H9 (cell line): ENCODE data around the gene HECTD2. TPM values are rescaled to one million over a fixed set of nuclear protein-coding genes. Genes with fewer than 3 reads are reported as not detected.

Experiments
- DNase-seq: peaks from one replicate; pipeline ENCODE4 v3.0.0-alpha.2; 2017
- H2AFZ ChIP-seq: one replicate; pipeline ENCODE4 v1.6.1; 2013; ENCODE audit warnings: mild to moderate bottlenecking, low read length, control low read depth, moderate library complexity
- H2AK5ac ChIP-seq: 2 replicates; pipeline ENCODE4 v1.6.1; 2013; ENCODE audit warnings: low read length, control low read depth, mixed read lengths; ENCODE audit not compliant: insufficient read length
- H2BK120ac ChIP-seq: one replicate; pipeline ENCODE4 v1.6.1; 2013; ENCODE audit warnings: low read depth, mild to moderate bottlenecking, low read length, control low read depth, inconsistent platforms; ENCODE audit not compliant: poor library complexity, severe bottlenecking
- H2BK12ac ChIP-seq: 2 replicates; pipeline ENCODE4 v1.6.1; 2013; ENCODE audit warnings: low read length, control low read depth, mixed read lengths, low read depth; ENCODE audit not compliant: insufficient read length
- H2BK15ac ChIP-seq: 2 replicates; pipeline ENCODE4 v1.6.1; 2013; ENCODE audit warnings: low read depth, low read length, control low read depth
- H2BK20ac ChIP-seq: one replicate; pipeline ENCODE4 v1.6.1; 2013; ENCODE audit warnings: low read depth, mild to moderate bottlenecking, low read length, control low read depth, inconsistent platforms; ENCODE audit not compliant: poor library complexity, severe bottlenecking
- H2BK5ac ChIP-seq: 2 replicates; pipeline ENCODE4 v1.6.1; 2013; ENCODE audit warnings: low read length, control low read depth, mixed read lengths; ENCODE audit not compliant: insufficient read length
- H3K14ac ChIP-seq: 2 replicates; pipeline ENCODE4 v1.6.1; 2013; ENCODE audit warnings: low read length, control low read depth; ENCODE audit not compliant: insufficient read depth
- H3K18ac ChIP-seq: 2 replicates; pipeline ENCODE4 v1.6.1; 2013; ENCODE audit warnings: low read depth, mild to moderate bottlenecking, mixed read lengths, low read length, control low read depth; ENCODE audit not compliant: insufficient read length
- H3K23ac ChIP-seq: 2 replicates; pipeline ENCODE4 v1.6.1; 2013; ENCODE audit warnings: low read length, control low read depth, mixed read lengths, low read depth; ENCODE audit not compliant: insufficient read length
- H3K23me2 ChIP-seq: 2 replicates; pipeline ENCODE4 v1.6.1; 2013; ENCODE audit warnings: low read depth, mild to moderate bottlenecking, mixed read lengths, low read length, control low read depth; ENCODE audit not compliant: insufficient read length, poor library complexity, severe bottlenecking
- H3K27ac ChIP-seq: 2 replicates; pipeline ENCODE4 v1.5.1; 2013; ENCODE audit warnings: low read length, control low read depth, mixed read lengths, low read depth; ENCODE audit not compliant: insufficient read length
- H3K27me3 ChIP-seq: 2 replicates; pipeline ENCODE4 v1.6.1; 2013; ENCODE audit warnings: low read length, control low read depth, inconsistent platforms; ENCODE audit not compliant: insufficient read depth
- H3K4ac ChIP-seq: 2 replicates; pipeline ENCODE4 v1.6.1; 2013; ENCODE audit warnings: low read depth, mild to moderate bottlenecking, control low read depth, inconsistent platforms, low read length, moderate library complexity
- H3K4me1 ChIP-seq: 2 replicates; pipeline ENCODE4 v1.6.1; 2013; ENCODE audit warnings: low read length, control low read depth, inconsistent platforms; ENCODE audit not compliant: insufficient read depth
- H3K4me2 ChIP-seq: 2 replicates; pipeline ENCODE4 v1.6.1; 2013; ENCODE audit warnings: low read length, control low read depth, mixed read lengths; ENCODE audit not compliant: insufficient read length, insufficient read depth
- H3K56ac ChIP-seq: 2 replicates; pipeline ENCODE4 v1.6.1; 2013; ENCODE audit warnings: low read depth, mild to moderate bottlenecking, mixed read lengths, low read length, control low read depth; ENCODE audit not compliant: insufficient read length
- H3K79me1 ChIP-seq: 2 replicates; pipeline ENCODE4 v1.6.1; 2013; ENCODE audit warnings: low read depth, mild to moderate bottlenecking, moderate library complexity, low read length, control low read depth, inconsistent platforms; ENCODE audit not compliant: insufficient read depth, poor library complexity, severe bottlenecking
- H3K79me2 ChIP-seq: 2 replicates; pipeline ENCODE4 v1.6.1; 2013; ENCODE audit warnings: low read length, control low read depth, inconsistent platforms; ENCODE audit not compliant: insufficient read depth
- H3K9ac ChIP-seq: 2 replicates; pipeline ENCODE4 v1.6.1; 2013; ENCODE audit warnings: low read length, control low read depth, mixed read lengths; ENCODE audit not compliant: insufficient read length; ENCODE audit errors: extremely low read depth
- H3K9me3 ChIP-seq: one replicate; pipeline ENCODE4 v1.6.1; 2013; ENCODE audit warnings: low read depth, low read length, inconsistent platforms; ENCODE audit not compliant: control insufficient read depth
- H3T11ph ChIP-seq: one replicate; pipeline ENCODE4 v1.6.1; 2013; ENCODE audit warnings: mild to moderate bottlenecking, low read length, control low read depth, inconsistent platforms
- H4K20me1 ChIP-seq: one replicate; pipeline ENCODE4 v1.6.1; 2013; ENCODE audit not compliant: control insufficient read depth, insufficient read length, insufficient read depth
- H4K5ac ChIP-seq: 2 replicates; pipeline ENCODE4 v1.6.1; 2013; ENCODE audit warnings: low read depth, mild to moderate bottlenecking, mixed read lengths, low read length, control low read depth; ENCODE audit not compliant: insufficient read length
- H4K8ac ChIP-seq: replicated peaks from 2 replicates; pipeline ENCODE4 v1.6.1; 2013; ENCODE audit warnings: low read length, control low read depth, mixed read lengths, low read depth; ENCODE audit not compliant: insufficient read length
- H4K91ac ChIP-seq: 2 replicates; pipeline ENCODE4 v1.6.1; 2013; ENCODE audit warnings: low read depth, mild to moderate bottlenecking, moderate library complexity, mixed read lengths, low read length, control low read depth; ENCODE audit not compliant: insufficient read length
- H3K27ac Mint-ChIP-seq, 3 experiments: 2 replicates in 2 of 3; 3 replicates in 1 of 3; pipeline ENCODE4 v1.8.0; 2020 to 2021; ENCODE audit warnings: mixed read lengths in 3 of 3, mild to moderate bottlenecking in 1 of 3, moderate library complexity in 1 of 3
- H3K27me3 Mint-ChIP-seq: 2 replicates; pipeline ENCODE4 v1.8.0; 2021; ENCODE audit warnings: low read depth, mild to moderate bottlenecking, moderate library complexity, mixed read lengths
- H3K36me3 Mint-ChIP-seq, 3 experiments: 2 replicates in 2 of 3; 3 replicates in 1 of 3; pipeline ENCODE4 v1.8.0; 2020 to 2021; ENCODE audit warnings: low read depth in 3 of 3, mixed read lengths in 3 of 3; ENCODE audit not compliant: insufficient read depth in 1 of 3
- H3K4me1 Mint-ChIP-seq, 2 experiments: 2 replicates each; pipeline ENCODE4 v1.8.0; 2020; ENCODE audit warnings: mixed read lengths in 2 of 2
- H3K4me3 Mint-ChIP-seq, 2 experiments: 2 replicates in 1 of 2; 3 replicates in 1 of 2; pipeline ENCODE4 v1.8.0; 2020 to 2021; ENCODE audit warnings: mild to moderate bottlenecking in 2 of 2, mixed read lengths in 2 of 2, moderate library complexity in 1 of 2
- H3K9me3 Mint-ChIP-seq, 2 experiments: 2 replicates in 1 of 2; 3 replicates in 1 of 2; pipeline ENCODE4 v1.8.0; 2020; ENCODE audit warnings: mild to moderate bottlenecking in 2 of 2, mixed read lengths in 2 of 2, moderate library complexity in 1 of 2
- total RNA-seq: library from RNA; stranded (reverse); gene quantifications from 2 replicates; pipeline ENCODE4 v1.2.1, GENCODE V29; 2021
- TF ChIP-seq, protein P1 (sequence below): fragments of 200-600 bp; sonication (generic); conservative IDR thresholded peaks from 3 replicates; pipeline ENCODE4 v1.8.0; 2021; ENCODE audit warnings: antibody characterized with exemption, mild to moderate bottlenecking

HECTD2 gene
- total RNA-seq, 1 experiment from 2014 or later, result 13.4 TPM

DNA sequence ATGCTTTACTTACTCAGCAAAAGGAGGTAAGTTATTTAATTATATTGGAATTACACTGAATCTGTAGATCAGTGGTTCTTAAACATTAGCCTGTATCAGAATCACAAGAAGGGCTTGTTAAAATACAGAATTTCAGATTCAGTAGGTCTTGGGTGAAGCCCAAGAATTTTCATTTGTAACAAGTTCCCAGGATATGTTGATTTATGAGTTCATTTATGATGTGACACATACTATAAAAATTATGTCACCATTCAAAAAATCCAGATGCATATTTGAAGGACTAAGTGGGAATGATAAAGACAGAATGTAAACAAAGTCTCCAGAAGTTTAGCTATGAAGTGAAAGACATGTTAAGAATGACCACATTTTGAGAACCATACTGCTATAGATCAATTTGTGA, 52.3 kb downstream of the HECTD2 start:
- Histone ChIP-seq H3K14ac (no peak overlapping the region), H3K23ac (no peak overlapping the region), H4K20me1 (no peaks in the 10 kb centered on the region), H3K4ac (no peak overlapping the region), H3T11ph (no peak overlapping the region), H3K79me1 (no peaks in the 10 kb centered on the region), H3K79me2 (no peaks in the 10 kb centered on the region), H3K56ac (no peak overlapping the region), H4K8ac (no peak overlapping the region), H2AK5ac (no peak overlapping the region), H3K9me3 (no peaks in the 10 kb centered on the region), H2BK20ac (no peak overlapping the region), H2BK120ac (no peak overlapping the region), H3K4me2 (no peak overlapping the region), H3K4me1 (no peaks in the 10 kb centered on the region), H2BK15ac (no peak overlapping the region), H3K23me2 (no peaks in the 10 kb centered on the region), H2BK12ac (no peak overlapping the region), H2BK5ac (no peak overlapping the region), H3K18ac (no peak overlapping the region), H2AFZ (no peak overlapping the region), H3K27me3 (no peaks in the 10 kb centered on the region), H3K27ac (no peak overlapping the region), H4K5ac (no peak overlapping the region), H3K9ac (no peak overlapping the region), H4K91ac (no peak overlapping the region)
- no peak overlapping the region for H3K4me3 Mint-ChIP-seq
- TF ChIP-seq, protein P1, sequence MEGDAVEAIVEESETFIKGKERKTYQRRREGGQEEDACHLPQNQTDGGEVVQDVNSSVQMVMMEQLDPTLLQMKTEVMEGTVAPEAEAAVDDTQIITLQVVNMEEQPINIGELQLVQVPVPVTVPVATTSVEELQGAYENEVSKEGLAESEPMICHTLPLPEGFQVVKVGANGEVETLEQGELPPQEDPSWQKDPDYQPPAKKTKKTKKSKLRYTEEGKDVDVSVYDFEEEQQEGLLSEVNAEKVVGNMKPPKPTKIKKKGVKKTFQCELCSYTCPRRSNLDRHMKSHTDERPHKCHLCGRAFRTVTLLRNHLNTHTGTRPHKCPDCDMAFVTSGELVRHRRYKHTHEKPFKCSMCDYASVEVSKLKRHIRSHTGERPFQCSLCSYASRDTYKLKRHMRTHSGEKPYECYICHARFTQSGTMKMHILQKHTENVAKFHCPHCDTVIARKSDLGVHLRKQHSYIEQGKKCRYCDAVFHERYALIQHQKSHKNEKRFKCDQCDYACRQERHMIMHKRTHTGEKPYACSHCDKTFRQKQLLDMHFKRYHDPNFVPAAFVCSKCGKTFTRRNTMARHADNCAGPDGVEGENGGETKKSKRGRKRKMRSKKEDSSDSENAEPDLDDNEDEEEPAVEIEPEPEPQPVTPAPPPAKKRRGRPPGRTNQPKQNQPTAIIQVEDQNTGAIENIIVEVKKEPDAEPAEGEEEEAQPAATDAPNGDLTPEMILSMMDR, result no peak
- peaks cover 8 to 12% of the 10 kb centered on the region in 2 experiments for H3K9me3 Mint-ChIP-seq
- H3K27ac Mint-ChIP-seq, result no peak overlapping the region
- H3K4me1 Mint-ChIP-seq, result no peaks in the 10 kb centered on the region
- no peak for DNase-seq
- no peaks in the 10 kb centered on the region for H3K27me3 Mint-ChIP-seq
- peaks cover 23 to 48% (median 35%) of the 10 kb centered on the region in 3 experiments for H3K36me3 Mint-ChIP-seq
